ENCODE measurements around the gene UBE2O. TPM values are rescaled to one million over a fixed set of nuclear protein-coding genes. Genes with fewer than 3 reads are reported as not detected.

UBE2O gene
- total and polyA plus RNA-seq, 2 experiments from 2014 or later = 30.4 to 79.4 TPM

- no peak for TF ChIP-seq ETS1 (IDR thresholded peaks at IDR 0.05)
- TF ChIP-seq NANOG (IDR thresholded peaks at IDR 0.05; ENCODE audit: borderline replicate concordance) = no peak
Observed at GRCh38 chr17:76417499-76418143, 35.3 kb downstream of the UBE2O start (continued).

GRCh38 chr17:76416899-76417298 lies 36.1 kb downstream of the UBE2O start:
- Histone ChIP-seq H3K27me3 (ENCODE audit: insufficient read depth) (no peaks in the 10 kb centered on the region), H4K20me1 (replicated peaks; ENCODE audit: insufficient read depth) (peaks cover 38% of the 10 kb centered on the region), H3F3A (replicated peaks; ENCODE audit: low read depth) (peaks cover 9% of the 10 kb centered on the region; the same call in 1 of the 2 replicates), H3K27ac (ENCODE audit: low read depth) (no peak overlapping the region; the same call in 1 of the 2 replicates), H3K4me2 (no peak overlapping the region), H3K79me2 (replicated peaks; ENCODE audit: insufficient read depth) (peaks cover 99% of the 10 kb centered on the region), H3K9me2 (ENCODE audit: insufficient read depth) (no peaks in the 10 kb centered on the region), H3K4me1 (ENCODE audit: insufficient read depth) (peaks cover 33% of the 10 kb centered on the region), H2AFZ (no peak overlapping the region), H3K4me3 (no peak overlapping the region), H3K36me3 (ENCODE audit: insufficient read depth) (no peaks in the 10 kb centered on the region)
- no peak for ATAC-seq
- H3K36me3 Mint-ChIP-seq (ENCODE audit: low read depth) = peaks cover 19% of the 10 kb centered on the region
- H3K4me1 Mint-ChIP-seq = peaks cover 43% of the 10 kb centered on the region
- no peaks in the 10 kb centered on the region for H3K9me3 Mint-ChIP-seq
- DNase-seq (ENCODE audit: low spot score) = no peak
- H3K4me3 Mint-ChIP-seq = no peak overlapping the region
- peaks cover 6% of the 10 kb centered on the region for H3K27me3 Mint-ChIP-seq (ENCODE audit: insufficient read depth, low read depth, poor library complexity)
- no peak overlapping the region for H3K27ac Mint-ChIP-seq
- TF ChIP-seq CTCF (conservative IDR thresholded peaks at IDR 0.05; ENCODE audit: low read depth in 2 of 2) (no peak), EZH2phosphoT487 (IDR thresholded peaks at IDR 0.05; ENCODE audit: unreplicated experiment) (no peak), ZNF331 (CRISPR knock-in tag; IDR thresholded peaks at IDR 0.05; ENCODE audit: low read depth) (no peak), ZNF114 (CRISPR knock-in tag; IDR thresholded peaks at IDR 0.05) (no peak), NANOG (IDR thresholded peaks at IDR 0.05; ENCODE audit: borderline replicate concordance) (no peak), ZNF462 (CRISPR knock-in tag; IDR thresholded peaks at IDR 0.05) (no peak), STAT1 (IDR thresholded peaks at IDR 0.05; ENCODE audit: unreplicated experiment) (no peak), ETS1 (IDR thresholded peaks at IDR 0.05) (no peak), JUNB (IDR thresholded peaks at IDR 0.05; ENCODE audit: unreplicated experiment) (no peak), REST (IDR thresholded peaks at IDR 0.05; ENCODE audit: unreplicated experiment) (no peak), POLR2AphosphoS5 (IDR thresholded peaks at IDR 0.05; ENCODE audit: low read depth) (no peak)

Data from GM23338 (cell line).